Smooth muscle cell (in vitro differentiated cells): ENCODE measurements around the gene TLE2. TPM values are rescaled to one million over a fixed set of nuclear protein-coding genes. Genes with fewer than 3 reads are reported as not detected.

Source experiments
- DNase-seq: peaks from one replicate; lab custom pipeline; 2025; ENCODE audit not compliant: unreplicated experiment; lab: John Stamatoyannopoulos, UW
- H2AFZ ChIP-seq: fragments of 200-600 bp; sonication (generic); 2 replicates; pipeline ENCODE4 v1.6.0; 2016; ENCODE audit warnings: antibody characterized with exemption, low read depth, mild to moderate bottlenecking
- H3F3A ChIP-seq: fragments of 200-600 bp; sonication (generic); 2 replicates; pipeline ENCODE4 v1.6.0; 2017; ENCODE audit warnings: antibody characterized with exemption, low read depth
- H3K27ac ChIP-seq: fragments of 200-600 bp; sonication (generic); 2 replicates; pipeline ENCODE4 v1.5.1; 2016; ENCODE audit warnings: low read depth, mild to moderate bottlenecking
- H3K27me3 ChIP-seq: fragments of 200-600 bp; sonication (generic); 2 replicates; pipeline ENCODE4 v1.6.1; 2016; ENCODE audit warnings: low read depth, mild to moderate bottlenecking
- H3K36me3 ChIP-seq: fragments of 200-600 bp; sonication (generic); 2 replicates; pipeline ENCODE4 v1.5.1; 2016; ENCODE audit warnings: low read depth
- H3K4me1 ChIP-seq: fragments of 200-600 bp; sonication (generic); 2 replicates; pipeline ENCODE4 v1.5.1; 2016; ENCODE audit warnings: low read depth
- H3K4me2 ChIP-seq: fragments of 200-600 bp; sonication (generic); 2 replicates; pipeline ENCODE4 v1.6.0; 2016; ENCODE audit warnings: mild to moderate bottlenecking
- H3K4me3 ChIP-seq: fragments of 200-600 bp; sonication (generic); 2 replicates; pipeline ENCODE4 v1.5.1; 2016; ENCODE audit warnings: mild to moderate bottlenecking
- H3K79me2 ChIP-seq: fragments of 200-600 bp; sonication (generic); 2 replicates; pipeline ENCODE4 v1.6.0; 2016; ENCODE audit warnings: low read depth, mild to moderate bottlenecking
- H3K9ac ChIP-seq: fragments of 200-600 bp; sonication (generic); 2 replicates; pipeline ENCODE4 v1.6.0; 2016; ENCODE audit warnings: low read depth
- H3K9me3 ChIP-seq: fragments of 200-600 bp; sonication (generic); replicated peaks from 2 replicates; pipeline ENCODE4 v1.5.1; 2016; ENCODE audit warnings: low read depth
- H4K20me1 ChIP-seq: fragments of 200-600 bp; sonication (generic); 2 replicates; pipeline ENCODE4 v1.6.0; 2016; ENCODE audit warnings: low read depth
- WGBS: methylation state at CpG from one replicate; pipeline ENCODE4 v1.1.7; 2016; ENCODE audit warnings: low lambda C conversion rate; 5-methylcytosine and 5-hydroxymethylcytosine counted together
- polyA plus RNA-seq: library from polyadenylated mRNA; unstranded; fragments of >200 nt; fragmentation: Nextera tagmentation; extraction: Ambion mirVana; gene quantifications from 2 replicates; pipeline ENCODE4 v1.2.1, GENCODE V29; 2016
- total RNA-seq: library from RNA; depleted of rRNA; stranded (reverse); fragments of >200 nt; gene quantifications from 2 replicates; pipeline ENCODE4 v1.2.3, GENCODE V29; 2014
- TF ChIP-seq, protein P1 (sequence below): fragments of 200-600 bp; sonication (generic); IDR thresholded peaks from 2 replicates; pipeline ENCODE4 v1.5.1; 2017; ENCODE audit warnings: borderline replicate concordance, mild to moderate bottlenecking, antibody characterized with exemption; ENCODE audit not compliant: insufficient read depth, poor library complexity, severe bottlenecking

The TLE2 gene
- total and polyA plus RNA-seq, 2 experiments from 2014 or later, result 7.1 to 14.9 TPM

DNA sequence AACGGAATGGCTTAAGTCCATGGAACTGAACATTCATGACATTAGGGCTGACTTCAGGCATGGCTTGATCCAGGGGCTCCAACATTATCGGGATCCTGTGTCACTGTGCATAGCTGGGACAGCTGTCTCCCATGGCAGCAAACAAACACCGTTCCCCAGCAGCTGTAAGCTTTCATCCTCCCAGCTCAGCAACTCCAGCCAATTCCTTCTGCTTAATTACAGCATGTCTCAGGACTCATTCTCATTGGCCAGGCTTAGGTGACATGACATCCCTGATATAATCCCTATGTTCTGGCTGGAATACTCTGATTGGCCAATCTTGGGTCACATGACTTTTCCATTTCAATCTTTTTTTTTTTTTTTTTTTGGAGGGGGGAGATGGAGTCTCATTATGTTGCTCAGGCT is 44.1 kb upstream of the TLE2 start:
- Histone ChIP-seq H4K20me1 (no peaks in the 10 kb centered on the region), H3F3A (no peaks in the 10 kb centered on the region), H3K4me1 (no peaks in the 10 kb centered on the region), H3K9me3 (no peaks in the 10 kb centered on the region), H3K4me2 (no peak overlapping the region), H3K27me3 (no peaks in the 10 kb centered on the region), H3K27ac (no peak overlapping the region), H3K4me3 (no peak overlapping the region), H3K9ac (no peak overlapping the region), H3K36me3 (no peaks in the 10 kb centered on the region), H3K79me2 (no peaks in the 10 kb centered on the region), H2AFZ (no peak overlapping the region)
- WGBS, result 74% methylated on average over 3 of the region's 3 CpGs
- TF ChIP-seq, protein P1, sequence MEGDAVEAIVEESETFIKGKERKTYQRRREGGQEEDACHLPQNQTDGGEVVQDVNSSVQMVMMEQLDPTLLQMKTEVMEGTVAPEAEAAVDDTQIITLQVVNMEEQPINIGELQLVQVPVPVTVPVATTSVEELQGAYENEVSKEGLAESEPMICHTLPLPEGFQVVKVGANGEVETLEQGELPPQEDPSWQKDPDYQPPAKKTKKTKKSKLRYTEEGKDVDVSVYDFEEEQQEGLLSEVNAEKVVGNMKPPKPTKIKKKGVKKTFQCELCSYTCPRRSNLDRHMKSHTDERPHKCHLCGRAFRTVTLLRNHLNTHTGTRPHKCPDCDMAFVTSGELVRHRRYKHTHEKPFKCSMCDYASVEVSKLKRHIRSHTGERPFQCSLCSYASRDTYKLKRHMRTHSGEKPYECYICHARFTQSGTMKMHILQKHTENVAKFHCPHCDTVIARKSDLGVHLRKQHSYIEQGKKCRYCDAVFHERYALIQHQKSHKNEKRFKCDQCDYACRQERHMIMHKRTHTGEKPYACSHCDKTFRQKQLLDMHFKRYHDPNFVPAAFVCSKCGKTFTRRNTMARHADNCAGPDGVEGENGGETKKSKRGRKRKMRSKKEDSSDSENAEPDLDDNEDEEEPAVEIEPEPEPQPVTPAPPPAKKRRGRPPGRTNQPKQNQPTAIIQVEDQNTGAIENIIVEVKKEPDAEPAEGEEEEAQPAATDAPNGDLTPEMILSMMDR, result no peak
- no peak for DNase-seq

DNA sequence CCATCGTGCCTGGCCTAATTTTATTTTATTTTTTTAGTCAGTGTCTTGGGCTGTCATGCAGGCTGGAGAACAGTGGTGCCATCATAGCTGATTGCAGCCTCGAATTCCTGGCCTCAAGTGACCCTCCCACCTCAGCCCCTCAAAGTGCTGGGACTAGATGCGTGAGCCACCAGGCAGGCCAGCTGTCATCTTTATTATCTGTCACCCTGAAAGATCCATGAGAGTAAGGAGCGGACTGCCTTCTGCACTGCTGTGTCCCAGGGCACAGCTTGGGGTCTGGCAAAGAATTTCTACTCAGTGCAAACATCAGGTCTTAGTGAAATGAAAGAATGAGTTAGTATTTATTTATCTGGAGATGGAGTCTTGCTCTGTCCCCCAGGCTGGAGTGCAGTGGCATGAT is 42.7 kb upstream of the TLE2 start:
- no peaks in the 10 kb centered on the region for H3K36me3 ChIP-seq
- H3K4me1 ChIP-seq, result no peaks in the 10 kb centered on the region
- no peak for DNase-seq
- H3K9ac ChIP-seq, result no peak overlapping the region
- H4K20me1 ChIP-seq, result no peaks in the 10 kb centered on the region
- no peak overlapping the region for H2AFZ ChIP-seq
- no peaks in the 10 kb centered on the region for H3K79me2 ChIP-seq
- no peak overlapping the region for H3K4me2 ChIP-seq
- TF ChIP-seq, protein P1, result no peak
- H3K4me3 ChIP-seq, result no peak overlapping the region
- H3K9me3 ChIP-seq, result no peaks in the 10 kb centered on the region
- no peaks in the 10 kb centered on the region for H3K27me3 ChIP-seq
- H3F3A ChIP-seq, result no peaks in the 10 kb centered on the region
- 68% methylated on average over 4 of the region's 4 CpGs for WGBS
- no peak overlapping the region for H3K27ac ChIP-seq

DNA sequence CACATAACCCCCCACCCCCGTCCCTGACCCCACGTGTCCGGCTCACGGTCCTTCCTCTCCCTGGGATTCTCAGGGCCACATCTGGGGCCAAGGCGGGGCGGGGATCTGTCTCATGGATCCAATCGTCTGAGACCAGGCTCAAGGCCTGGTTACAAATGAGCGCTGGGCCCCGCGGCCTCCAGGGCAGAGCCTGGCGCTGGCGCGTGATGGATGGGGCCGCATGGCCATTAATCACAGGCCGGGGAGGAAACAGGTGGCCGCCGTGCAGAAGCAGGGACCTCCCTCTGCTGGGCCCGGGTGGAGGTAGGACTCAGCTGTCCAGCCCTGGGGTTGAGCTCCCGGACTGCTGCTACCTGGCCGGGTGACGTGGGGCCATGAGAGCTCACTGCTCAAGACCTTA is 39.0 kb upstream of the TLE2 start:
- H2AFZ ChIP-seq, result no peak overlapping the region
- DNase-seq, result no peak
- TF ChIP-seq, protein P1, result no peak
- H4K20me1 ChIP-seq, result no peaks in the 10 kb centered on the region
- H3K4me3 ChIP-seq, result no peak overlapping the region
- no peaks in the 10 kb centered on the region for H3K27me3 ChIP-seq
- H3F3A ChIP-seq, result no peaks in the 10 kb centered on the region
- WGBS, result 82% methylated on average over 19 of the region's 21 CpGs
- no peak overlapping the region for H3K4me2 ChIP-seq
- no peak overlapping the region for H3K9ac ChIP-seq
- H3K36me3 ChIP-seq, result no peaks in the 10 kb centered on the region
- H3K4me1 ChIP-seq, result no peaks in the 10 kb centered on the region
- H3K9me3 ChIP-seq, result no peaks in the 10 kb centered on the region
- H3K27ac ChIP-seq, result no peak overlapping the region
- no peaks in the 10 kb centered on the region for H3K79me2 ChIP-seq

DNA sequence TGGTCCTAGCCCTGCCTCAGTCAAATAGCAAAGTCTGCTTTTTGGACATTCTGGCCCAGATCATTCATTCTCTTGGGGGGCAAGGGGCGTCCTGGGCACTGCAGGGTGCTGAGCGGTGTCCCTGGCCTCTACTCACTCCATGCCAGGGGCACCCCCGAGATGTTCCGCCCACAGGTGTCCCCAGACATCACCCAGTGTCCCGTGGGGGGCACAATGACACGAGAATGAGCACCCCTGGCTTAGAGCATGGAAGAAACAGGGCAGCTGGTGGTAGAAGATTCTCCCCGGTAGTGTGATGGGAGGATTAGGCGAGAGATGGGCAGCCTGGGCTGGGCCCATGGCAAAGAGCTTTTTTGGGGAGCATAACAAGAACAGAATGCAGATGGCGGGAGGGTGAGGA is 38.5 kb upstream of the TLE2 start:
- TF ChIP-seq, protein P1, result no peak
- Histone ChIP-seq H3K27ac (no peak overlapping the region), H3K27me3 (no peaks in the 10 kb centered on the region), H3K9me3 (no peaks in the 10 kb centered on the region), H3K79me2 (no peaks in the 10 kb centered on the region), H3K4me3 (no peak overlapping the region), H3K36me3 (no peaks in the 10 kb centered on the region), H3K4me2 (no peak overlapping the region), H3K4me1 (no peaks in the 10 kb centered on the region), H3F3A (no peaks in the 10 kb centered on the region), H2AFZ (no peak overlapping the region), H3K9ac (no peak overlapping the region), H4K20me1 (no peaks in the 10 kb centered on the region)
- DNase-seq, result no peak
- WGBS, result 94% methylated on average over 9 of the region's 9 CpGs
